Gastrocnemius medialis (tissue), 4 donors: Measurements from ENCODE around the gene ATXN7L1.

Experiments
- POLR2A ChIP-seq, 2 donors: fragments of 450-650 bp; IDR thresholded peaks; one replicate each; pipeline ENCODE4 v1.6.1; 2017; ENCODE audit warnings: antibody characterized with exemption in 2 of 2, mild to moderate bottlenecking in 2 of 2, moderate library complexity in 2 of 2
- TF ChIP-seq, protein P1 (sequence below), 5 experiments: fragments of 450-650 bp in 3 of 5; fragments of 200-600 bp in 2 of 5; sonication (generic) in 2 of 5; IDR thresholded peaks in 4 of 5; conservative IDR thresholded peaks in 1 of 5; 1 replicate in 4 of 5; 2 replicates in 1 of 5; pipeline ENCODE4 v1.5.1; 2016 to 2019; ENCODE audit warnings: antibody characterized with exemption in 5 of 5, mild to moderate bottlenecking in 3 of 5, moderate library complexity in 3 of 5

DNA sequence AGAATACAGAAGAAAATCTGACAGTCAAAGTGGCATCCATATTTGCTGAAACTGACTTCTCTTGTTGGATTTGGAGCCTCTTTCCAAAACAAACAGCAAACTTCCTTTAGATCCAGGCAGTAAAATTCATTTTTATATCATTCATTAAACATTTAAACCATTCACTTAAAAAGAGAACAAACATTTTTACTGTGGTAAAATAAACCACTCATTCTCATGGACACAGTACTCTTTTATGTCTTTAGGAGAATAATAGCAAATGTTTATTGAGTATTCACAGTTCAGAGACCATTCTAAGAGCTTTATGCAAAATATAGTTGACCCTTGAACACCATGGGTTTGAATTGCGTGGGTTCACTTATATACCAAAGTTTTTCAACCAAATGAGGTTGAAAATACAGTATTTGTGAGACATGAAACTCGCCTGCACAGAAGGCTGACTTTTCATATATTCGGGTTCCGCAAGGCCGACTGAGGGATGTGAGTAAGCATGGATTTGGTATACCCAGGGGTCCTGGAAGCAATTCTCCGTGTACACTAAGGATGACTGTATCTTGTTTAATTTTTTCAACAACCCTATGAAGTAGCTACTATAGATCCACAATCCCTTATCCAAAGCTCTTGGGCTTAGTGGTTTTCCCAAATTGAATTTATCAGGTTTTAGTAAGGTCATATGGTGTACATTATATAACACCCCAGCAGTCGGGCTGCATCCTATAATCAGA lies 49.1 kb downstream of the ATXN7L1 start:
- TF ChIP-seq, protein P1, sequence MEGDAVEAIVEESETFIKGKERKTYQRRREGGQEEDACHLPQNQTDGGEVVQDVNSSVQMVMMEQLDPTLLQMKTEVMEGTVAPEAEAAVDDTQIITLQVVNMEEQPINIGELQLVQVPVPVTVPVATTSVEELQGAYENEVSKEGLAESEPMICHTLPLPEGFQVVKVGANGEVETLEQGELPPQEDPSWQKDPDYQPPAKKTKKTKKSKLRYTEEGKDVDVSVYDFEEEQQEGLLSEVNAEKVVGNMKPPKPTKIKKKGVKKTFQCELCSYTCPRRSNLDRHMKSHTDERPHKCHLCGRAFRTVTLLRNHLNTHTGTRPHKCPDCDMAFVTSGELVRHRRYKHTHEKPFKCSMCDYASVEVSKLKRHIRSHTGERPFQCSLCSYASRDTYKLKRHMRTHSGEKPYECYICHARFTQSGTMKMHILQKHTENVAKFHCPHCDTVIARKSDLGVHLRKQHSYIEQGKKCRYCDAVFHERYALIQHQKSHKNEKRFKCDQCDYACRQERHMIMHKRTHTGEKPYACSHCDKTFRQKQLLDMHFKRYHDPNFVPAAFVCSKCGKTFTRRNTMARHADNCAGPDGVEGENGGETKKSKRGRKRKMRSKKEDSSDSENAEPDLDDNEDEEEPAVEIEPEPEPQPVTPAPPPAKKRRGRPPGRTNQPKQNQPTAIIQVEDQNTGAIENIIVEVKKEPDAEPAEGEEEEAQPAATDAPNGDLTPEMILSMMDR (IDR thresholded peaks at IDR 0.05 in 4 of 5, conservative IDR thresholded peaks at IDR 0.05 in 1 of 5) = no peak
- no peak for TF ChIP-seq POLR2A (IDR thresholded peaks at IDR 0.05)
